Heart left ventricle (tissue), 13 donors: Measurements from ENCODE around the gene CNBP.

Source experiments
- CTCF ChIP-seq, 12 donors: fragments of 200-600 bp; sonication (generic) in 4 of 12; IDR thresholded peaks; one replicate each; pipeline versions ENCODE4 v1.5.0 to v1.8.0; 2018 to 2022; ENCODE audit warnings: antibody characterized with exemption in 12 of 12, mild to moderate bottlenecking in 5 of 12
- POLR2A ChIP-seq, 2 donors: fragments of 450-650 bp; IDR thresholded peaks; one replicate each; pipeline ENCODE4 v1.6.1; 2017; ENCODE audit warnings: antibody characterized with exemption in 2 of 2, mild to moderate bottlenecking in 2 of 2, moderate library complexity in 2 of 2
- donor health status: ischemic (EF 13 %, LVEDD 7.1; RV severe dilation, severe dysfunction).
- donor health status: DM: no; HTN: yes; CAD: no.
- donor health status: DM: no; HTN: no; CAD: no.
- donor health status: ischemic (EF 25% LVEDD 6.9; RV normal size, moderate dysfunction).
- donor health status: ischemic (EF 25% LVEDD 5.7; RV mildly dilated, moderate dysfunction).
- donor health status: ischemic (EF 35%, LVEDD 5.7; RV mildly dilated, moderate dysfunction).
- donor health status: nonischemic (EF 11% LVEDD 7.7; RV severe dilation, severe dysfunction).
- donor health status: DM: yes; HTN: yes; CAD: no.
- donor health status: PGD.
- donor health status: ischemic (EF 29% LVEDD 5.4; RV normal size, mild dysfunction).
- donor health status: nonischemic (EF 23%, LVEDD 6.1; RV moderate dilation, normal function).

- TF ChIP-seq CTCF (IDR thresholded peaks at IDR 0.05) (no peak), POLR2A (IDR thresholded peaks at IDR 0.05) (no peak)
These were observed 38.9 kb downstream of the CNBP start for GRCh38 chr3:129144786-129145185.
